GM10266 (cell line): Measurements from ENCODE around the gene G2E3.
"Not testable (repeated sequence)": the region's sequence is repeated elsewhere in the genome, so short reads cannot be mapped to it uniquely, and the experiment has no call there.

ENCODE experiments used
- DNase-seq: peaks from one replicate; pipeline ENCODE4 v3.0.0; 2012; ENCODE audit errors: extremely low spot score
- CTCF ChIP-seq: IDR thresholded peaks from 2 replicates; pipeline ENCODE4 v1.5.1; 2012; ENCODE audit warnings: mild to moderate bottlenecking, low read depth; ENCODE audit not compliant: control insufficient read depth, insufficient read depth; ENCODE audit errors: missing control alignments

The G2E3 gene

DNA sequence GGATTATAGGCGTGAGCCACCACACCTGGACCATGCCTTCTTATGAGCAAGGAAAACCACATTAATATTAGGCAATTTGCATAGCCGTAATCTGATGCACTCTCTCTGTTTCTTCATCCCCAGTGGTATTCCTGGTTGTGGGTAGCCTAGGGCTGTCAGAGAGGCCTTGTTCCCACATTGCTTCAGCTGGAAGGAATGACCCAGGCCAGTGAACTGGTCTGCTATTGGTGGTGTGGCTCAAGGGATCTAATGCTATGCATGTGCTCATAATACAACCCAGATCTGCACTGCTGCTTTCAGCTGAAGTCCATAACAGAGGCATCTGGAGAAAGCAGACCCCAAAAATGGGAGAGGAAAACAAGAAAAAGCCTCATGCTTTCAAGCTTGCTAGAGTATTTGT lies 33.1 kb upstream of the G2E3 start:
- no peak for DNase-seq
- TF ChIP-seq CTCF: no peak

DNA sequence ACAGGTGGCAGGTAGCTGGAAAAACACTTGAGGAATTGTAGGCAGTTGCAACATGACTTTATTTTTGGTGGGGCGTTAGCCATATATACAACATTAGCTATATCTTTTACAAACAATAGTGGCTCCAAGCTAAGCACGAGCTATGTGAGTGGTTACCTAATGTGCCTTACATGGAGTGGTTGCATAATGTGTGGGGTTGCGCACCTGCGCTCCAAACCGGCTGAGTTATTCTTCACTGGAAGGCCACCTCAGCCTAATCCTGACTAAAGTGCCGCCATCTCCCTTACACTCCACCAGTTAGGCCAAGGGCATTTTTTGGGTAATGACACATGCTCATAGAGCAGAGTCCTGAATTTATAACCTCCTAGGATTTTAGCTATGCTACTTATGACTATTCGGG lies 31.8 kb upstream of the G2E3 start:
- no peak for TF ChIP-seq CTCF
- no peak for DNase-seq

GRCh38 chr14:30528119-30528518 lies 30.8 kb upstream of the G2E3 start:
- no peak for TF ChIP-seq CTCF
- DNase-seq: no peak

- TF ChIP-seq CTCF: no peak
- DNase-seq: no peak
Measured at GRCh38 chr14:30528778-30529642, 29.9 kb upstream of the G2E3 start.

DNA sequence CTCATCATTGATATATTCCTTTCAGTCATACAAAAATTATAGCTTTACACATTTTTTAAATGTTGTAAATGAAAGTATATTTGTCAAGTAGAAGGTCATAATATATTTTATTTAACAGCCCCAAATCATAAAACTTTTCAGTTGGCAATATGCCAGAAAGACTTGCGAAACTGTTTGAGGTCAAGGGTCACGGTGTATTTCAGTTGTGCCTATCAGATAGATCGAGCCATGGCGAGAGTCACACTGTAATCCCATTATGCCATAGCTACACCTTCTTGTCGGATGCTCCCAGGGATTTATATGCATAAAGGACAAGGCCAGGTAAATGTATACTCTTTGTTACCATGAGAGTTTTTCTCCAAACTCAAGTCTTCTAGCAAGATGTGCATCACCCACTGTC lies 26.7 kb upstream of the G2E3 start:
- no peak for DNase-seq

DNA sequence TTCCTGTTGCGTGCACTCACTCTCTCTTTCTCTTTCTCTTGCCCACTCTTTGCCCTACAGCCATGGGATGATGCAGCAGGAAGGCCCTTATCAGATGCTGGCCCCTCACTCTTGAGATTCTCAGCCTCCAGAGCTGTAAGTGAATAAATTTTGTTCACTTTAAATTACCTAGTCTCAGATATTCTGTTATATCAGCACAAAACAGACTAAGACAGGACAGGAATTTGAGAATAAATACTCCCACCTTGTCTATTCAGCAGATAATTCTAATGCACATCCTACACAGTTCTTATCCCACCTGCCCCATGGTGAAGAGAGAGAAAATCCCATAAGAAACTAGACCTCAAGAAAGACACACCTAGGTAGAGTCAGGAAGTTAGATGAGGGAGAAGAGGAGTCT lies 25.8 kb upstream of the G2E3 start:
- no peak for DNase-seq
- TF ChIP-seq CTCF: no peak

More for the DNA sequence above, 26.7 kb upstream of the G2E3 start:
- TF ChIP-seq CTCF: no peak

DNA sequence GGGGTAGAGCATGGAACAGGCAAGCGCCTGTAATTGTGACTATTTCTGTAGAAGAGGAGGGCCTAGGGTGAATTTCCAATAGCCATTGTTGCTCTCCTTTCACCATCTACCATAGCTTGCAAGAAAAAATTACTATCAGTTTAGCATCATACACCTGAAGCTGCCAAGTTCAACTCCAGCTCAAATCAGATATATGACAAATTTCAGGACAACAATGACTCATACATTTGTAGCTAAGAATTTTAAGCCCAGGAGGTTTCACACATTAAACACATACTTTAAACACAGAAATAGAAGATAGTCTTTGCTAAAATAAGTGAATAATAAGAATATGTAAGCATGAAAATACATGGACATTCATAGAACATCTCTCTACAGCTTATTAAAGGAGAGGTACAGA lies 17.6 kb upstream of the G2E3 start:
- no peak for TF ChIP-seq CTCF
- DNase-seq: no peak

GRCh38 chr14:30546735-30547134 lies 12.2 kb upstream of the G2E3 start:
- not testable (repeated sequence) for DNase-seq
